Stimulated activated memory B cell treated with anti-CD40 and anti-IgM and Interleukin-4, amounts not matched to agents 10 μg/mL and 1 μg/mL and 100 μg/mL, for 72 hours (primary cell): ENCODE measurements around the gene ZNF277.
"Not testable (repeated sequence)": the region's sequence is repeated elsewhere in the genome, so short reads cannot be mapped to it uniquely, and the experiment has no call there.

Experiments used
- ATAC-seq: fragments of 150-1000 bp; cut with Tn5 transposase; 2 replicates; pipeline ENCODE4 v1.10.0; 2021
- H3K27ac Mint-ChIP-seq: one replicate; pipeline ENCODE4 v1.8.0; 2022; ENCODE audit warnings: mild to moderate bottlenecking, mixed read lengths
- H3K27me3 Mint-ChIP-seq: one replicate; pipeline ENCODE4 v1.8.0; 2022; ENCODE audit warnings: mixed read lengths
- H3K36me3 Mint-ChIP-seq: one replicate; pipeline ENCODE4 v1.8.0; 2022; ENCODE audit warnings: mixed read lengths
- H3K4me1 Mint-ChIP-seq: one replicate; pipeline ENCODE4 v1.8.0; 2022; ENCODE audit warnings: mixed read lengths
- H3K4me3 Mint-ChIP-seq: one replicate; pipeline ENCODE4 v1.8.0; 2022; ENCODE audit warnings: mild to moderate bottlenecking, moderate library complexity, mixed read lengths
- H3K9me3 Mint-ChIP-seq: one replicate; pipeline ENCODE4 v1.8.0; 2022; ENCODE audit warnings: mixed read lengths

The ZNF277 gene

GRCh38 chr7:112249967-112250366, 43.5 kb downstream of the ZNF277 start:
- H3K4me1 Mint-ChIP-seq: peaks cover 20% of the 10 kb centered on the region
- not testable (repeated sequence) for H3K4me3 Mint-ChIP-seq, ATAC-seq, H3K27me3 Mint-ChIP-seq, H3K9me3 Mint-ChIP-seq, H3K27ac Mint-ChIP-seq
- peaks cover 37% of the 10 kb centered on the region for H3K36me3 Mint-ChIP-seq

DNA sequence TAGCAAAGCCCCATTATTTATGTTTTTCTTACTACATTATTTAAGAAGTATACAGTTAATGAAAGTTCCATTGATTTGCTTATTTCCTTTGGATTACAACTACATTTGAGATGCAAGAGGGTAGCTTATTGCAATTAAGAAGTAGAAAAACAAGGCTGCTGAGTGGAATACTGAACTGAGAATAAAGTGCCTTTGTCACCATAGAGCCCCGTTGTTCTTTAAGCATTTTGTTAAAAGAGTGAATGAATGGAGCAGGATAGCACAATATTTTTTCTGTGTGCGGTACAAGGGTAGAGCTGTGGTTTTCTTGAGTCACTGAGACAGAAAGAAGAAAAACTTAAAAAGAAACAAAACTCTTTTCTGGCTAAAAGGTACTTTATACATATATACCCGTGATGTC, 45.6 kb downstream of the ZNF277 start:
- Mint-ChIP-seq H3K9me3 (peaks cover 3% of the 10 kb centered on the region), H3K27ac (no peak overlapping the region), H3K4me1 (peaks cover 20% of the 10 kb centered on the region)

DNA sequence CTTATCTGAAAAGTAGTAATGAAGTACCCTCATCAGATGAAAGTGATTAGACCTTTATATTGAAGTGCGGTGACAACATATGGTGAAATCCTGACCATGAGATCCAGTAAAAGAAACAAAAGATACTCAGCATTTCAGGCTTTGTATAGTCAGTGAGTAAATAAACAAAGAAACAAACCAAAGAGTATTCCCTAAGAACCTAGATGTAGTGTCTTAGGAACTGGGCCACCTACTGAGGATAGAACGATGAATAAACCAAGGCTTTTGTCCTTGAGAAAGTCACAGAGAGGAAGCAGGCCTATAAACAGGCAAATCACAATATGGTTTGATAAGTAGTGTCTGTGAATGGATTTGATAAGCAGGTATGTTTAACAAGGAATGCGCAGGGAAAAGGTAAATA, 46.2 kb downstream of the ZNF277 start:
- no peaks in the 10 kb centered on the region for H3K27me3 Mint-ChIP-seq
- no peak for ATAC-seq
- H3K4me1 Mint-ChIP-seq: peaks cover 20% of the 10 kb centered on the region
- no peak overlapping the region for H3K4me3 Mint-ChIP-seq
- no peak overlapping the region for H3K27ac Mint-ChIP-seq
- peaks cover 15% of the 10 kb centered on the region for H3K36me3 Mint-ChIP-seq
- peaks cover 3% of the 10 kb centered on the region for H3K9me3 Mint-ChIP-seq

More for the DNA sequence above, 45.6 kb downstream of the ZNF277 start:
- ATAC-seq: no peak
- no peak overlapping the region for H3K4me3 Mint-ChIP-seq
- peaks cover 21% of the 10 kb centered on the region for H3K36me3 Mint-ChIP-seq
- H3K27me3 Mint-ChIP-seq: no peaks in the 10 kb centered on the region

DNA sequence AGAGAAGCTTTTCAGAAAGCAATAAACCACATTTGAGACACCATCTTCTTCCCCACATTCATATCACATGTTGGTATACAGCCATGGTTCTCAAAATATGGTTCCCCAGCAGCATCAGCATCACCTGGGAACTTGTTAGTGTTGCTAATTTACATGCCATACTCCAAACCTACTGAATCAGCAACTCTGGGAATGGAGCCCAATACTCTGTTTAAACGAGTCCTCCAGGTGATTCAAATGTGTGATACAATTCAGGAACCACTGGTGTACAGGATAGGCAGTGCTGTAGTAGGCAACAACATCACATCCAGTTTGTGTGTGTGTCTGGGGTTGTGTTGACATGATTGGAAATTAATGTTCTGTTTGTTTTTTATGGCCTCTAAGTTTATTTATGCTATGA, 47.7 kb downstream of the ZNF277 start:
- no peaks in the 10 kb centered on the region for H3K27me3 Mint-ChIP-seq
- H3K27ac Mint-ChIP-seq: no peak overlapping the region
- no peak for ATAC-seq
- H3K36me3 Mint-ChIP-seq: peaks cover 9% of the 10 kb centered on the region
- peaks cover 3% of the 10 kb centered on the region for H3K9me3 Mint-ChIP-seq
- H3K4me1 Mint-ChIP-seq: peaks cover 20% of the 10 kb centered on the region
- no peak overlapping the region for H3K4me3 Mint-ChIP-seq

- Mint-ChIP-seq H3K4me3 (no peak overlapping the region), H3K36me3 (peaks cover 9% of the 10 kb centered on the region), H3K27ac (no peak overlapping the region), H3K4me1 (peaks cover 20% of the 10 kb centered on the region), H3K27me3 (no peaks in the 10 kb centered on the region), H3K9me3 (no peaks in the 10 kb centered on the region)
- ATAC-seq: no peak
Measured at GRCh38 chr7:112254709-112255387, 48.4 kb downstream of the ZNF277 start.

DNA sequence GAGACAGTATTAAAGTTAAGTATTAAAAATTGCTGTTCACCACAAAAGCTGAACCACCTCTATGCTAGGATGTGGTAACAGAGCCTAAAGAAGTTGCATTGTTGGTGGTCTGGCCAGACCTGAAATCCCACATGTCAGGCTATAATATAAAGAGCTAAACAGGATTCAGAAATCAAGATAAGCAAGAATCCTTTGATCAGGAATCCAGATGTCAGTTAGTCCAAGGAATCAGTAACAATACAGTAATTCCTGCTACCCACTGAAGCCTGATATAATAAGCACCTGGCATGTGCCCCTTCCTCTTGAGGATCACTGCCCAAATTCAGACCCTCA, 48.9 kb downstream of the ZNF277 start:
- Mint-ChIP-seq H3K4me3 (no peak overlapping the region), H3K9me3 (no peaks in the 10 kb centered on the region), H3K27me3 (no peaks in the 10 kb centered on the region), H3K27ac (no peak overlapping the region), H3K36me3 (peaks cover 8% of the 10 kb centered on the region), H3K4me1 (peaks cover 20% of the 10 kb centered on the region)
- ATAC-seq: no peak

DNA sequence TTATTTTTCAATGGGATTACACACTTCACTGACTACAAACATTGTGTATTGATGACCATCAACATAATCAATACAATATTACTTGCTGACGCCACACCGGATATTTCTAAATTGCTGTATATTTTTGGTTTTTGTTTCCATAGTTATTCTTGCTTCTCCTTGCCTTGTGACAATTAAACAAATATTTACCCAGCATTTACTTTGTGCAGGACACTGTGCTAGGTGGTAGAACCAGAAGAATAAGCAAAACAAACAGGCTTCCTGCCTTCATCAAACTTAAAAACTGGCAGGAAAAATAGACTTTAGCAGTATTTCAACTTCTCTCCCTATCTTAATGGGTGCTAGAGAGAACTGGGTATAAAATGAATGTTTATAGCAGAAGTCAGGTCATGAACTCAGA, 50.6 kb downstream of the ZNF277 start:
- H3K27ac Mint-ChIP-seq: no peak overlapping the region
- no peaks in the 10 kb centered on the region for H3K36me3 Mint-ChIP-seq
- H3K4me1 Mint-ChIP-seq: peaks cover 22% of the 10 kb centered on the region
- no peaks in the 10 kb centered on the region for H3K27me3 Mint-ChIP-seq
- no peak for ATAC-seq
- no peaks in the 10 kb centered on the region for H3K9me3 Mint-ChIP-seq
- no peak overlapping the region for H3K4me3 Mint-ChIP-seq

- Mint-ChIP-seq H3K27ac (no peak overlapping the region), H3K27me3 (no peaks in the 10 kb centered on the region), H3K9me3 (no peaks in the 10 kb centered on the region), H3K4me1 (peaks cover 24% of the 10 kb centered on the region), H3K36me3 (no peaks in the 10 kb centered on the region), H3K4me3 (no peak overlapping the region)
- no peak for ATAC-seq
Measured at GRCh38 chr7:112260911-112261310, 54.4 kb downstream of the ZNF277 start.

DNA sequence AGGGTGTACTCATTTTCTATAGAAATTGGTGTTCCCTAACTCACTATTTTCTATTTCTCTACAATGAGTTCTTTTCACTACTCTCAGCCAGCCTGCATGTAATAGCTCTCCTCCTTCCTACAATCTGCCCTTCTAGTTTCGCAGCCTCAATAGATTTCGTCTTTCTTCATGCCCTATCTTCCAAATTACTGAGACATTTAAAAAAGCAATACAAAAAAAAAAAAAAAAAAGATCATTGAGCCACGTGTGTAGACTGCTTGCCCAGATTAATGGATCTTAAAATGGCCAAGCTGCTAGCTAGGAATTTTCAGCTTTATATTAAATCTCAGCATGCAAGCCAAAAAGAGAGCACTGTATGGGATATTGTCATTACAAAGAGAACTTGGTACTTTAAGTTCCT, 55.5 kb downstream of the ZNF277 start:
- Mint-ChIP-seq H3K4me3 (no peak overlapping the region), H3K27me3 (no peaks in the 10 kb centered on the region), H3K9me3 (no peaks in the 10 kb centered on the region), H3K4me1 (peaks cover 25% of the 10 kb centered on the region), H3K36me3 (no peaks in the 10 kb centered on the region), H3K27ac (no peak overlapping the region)
- ATAC-seq: no peak

- Mint-ChIP-seq H3K36me3 (peaks cover 5% of the 10 kb centered on the region), H3K4me3 (no peak overlapping the region), H3K27ac (no peak overlapping the region), H3K27me3 (no peaks in the 10 kb centered on the region), H3K9me3 (no peaks in the 10 kb centered on the region), H3K4me1 (peaks cover 30% of the 10 kb centered on the region)
- ATAC-seq: no peak
Measured at GRCh38 chr7:112262855-112263487, 56.5 kb downstream of the ZNF277 start.

DNA sequence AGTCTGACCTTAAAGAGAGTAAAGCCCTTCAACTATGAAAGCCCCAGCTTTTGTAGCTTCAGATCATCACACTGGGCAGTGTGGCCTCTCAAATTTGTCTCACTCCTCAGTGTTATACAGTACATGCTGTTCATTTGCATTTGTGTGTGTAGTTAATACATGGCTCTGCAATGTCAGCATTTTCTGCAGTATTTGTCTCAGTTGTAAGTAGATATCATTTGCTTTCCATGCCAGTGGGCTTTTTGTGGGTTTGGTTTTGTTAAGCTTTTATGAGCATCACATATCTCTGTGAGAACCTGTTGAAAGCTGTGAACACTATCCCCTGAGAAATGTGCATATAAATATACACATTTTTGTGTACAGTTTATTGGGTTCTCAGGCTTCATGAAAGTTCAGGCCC, 57.0 kb downstream of the ZNF277 start:
- no peak for ATAC-seq
- peaks cover 30% of the 10 kb centered on the region for H3K4me1 Mint-ChIP-seq
- no peaks in the 10 kb centered on the region for H3K27me3 Mint-ChIP-seq
- H3K9me3 Mint-ChIP-seq: no peaks in the 10 kb centered on the region
- peaks cover 9% of the 10 kb centered on the region for H3K36me3 Mint-ChIP-seq
- H3K27ac Mint-ChIP-seq: no peak overlapping the region
- no peak overlapping the region for H3K4me3 Mint-ChIP-seq

GRCh38 chr7:112266141-112266540, 59.6 kb downstream of the ZNF277 start:
- no peak for ATAC-seq
- Mint-ChIP-seq H3K36me3 (peaks cover 13% of the 10 kb centered on the region), H3K27me3 (no peaks in the 10 kb centered on the region), H3K4me1 (peaks cover 30% of the 10 kb centered on the region), H3K9me3 (no peaks in the 10 kb centered on the region), H3K4me3 (no peak overlapping the region), H3K27ac (no peak overlapping the region)

DNA sequence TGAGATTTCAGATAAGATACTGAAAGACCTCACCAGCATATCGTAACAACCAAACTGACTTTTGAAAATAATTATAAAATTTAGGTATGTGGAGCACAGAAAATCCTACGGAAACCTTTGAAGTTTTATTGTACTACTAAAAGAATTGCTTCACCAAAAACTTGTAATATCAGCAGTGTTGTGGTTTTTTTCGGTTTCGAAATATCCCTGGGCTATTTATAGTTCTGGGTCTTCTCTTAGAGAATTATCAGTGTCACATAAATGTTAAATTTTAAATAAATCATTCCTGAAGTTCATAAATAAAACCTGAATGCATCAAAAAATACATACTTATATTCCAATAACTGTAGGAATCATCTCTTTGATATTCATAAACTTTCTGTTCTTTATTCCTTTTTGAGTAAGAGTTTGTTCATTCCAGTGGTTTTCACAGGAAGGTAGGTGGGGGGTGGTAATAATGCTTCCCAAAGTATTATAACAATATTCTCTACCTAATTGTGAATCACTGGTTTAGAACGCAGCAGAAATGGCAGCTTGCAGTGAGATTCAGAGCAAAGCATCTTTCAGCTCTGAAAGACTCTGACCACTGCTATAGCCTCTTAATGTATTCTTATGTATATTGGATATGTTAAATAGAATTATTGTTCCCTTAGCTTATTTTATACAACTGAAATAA, 60.2 kb downstream of the ZNF277 start:
- H3K27me3 Mint-ChIP-seq: no peaks in the 10 kb centered on the region
- no peak overlapping the region for H3K4me3 Mint-ChIP-seq
- peaks cover 24% of the 10 kb centered on the region for H3K4me1 Mint-ChIP-seq
- no peak overlapping the region for H3K27ac Mint-ChIP-seq
- no peaks in the 10 kb centered on the region for H3K9me3 Mint-ChIP-seq
- no peak for ATAC-seq
- peaks cover 13% of the 10 kb centered on the region for H3K36me3 Mint-ChIP-seq

DNA sequence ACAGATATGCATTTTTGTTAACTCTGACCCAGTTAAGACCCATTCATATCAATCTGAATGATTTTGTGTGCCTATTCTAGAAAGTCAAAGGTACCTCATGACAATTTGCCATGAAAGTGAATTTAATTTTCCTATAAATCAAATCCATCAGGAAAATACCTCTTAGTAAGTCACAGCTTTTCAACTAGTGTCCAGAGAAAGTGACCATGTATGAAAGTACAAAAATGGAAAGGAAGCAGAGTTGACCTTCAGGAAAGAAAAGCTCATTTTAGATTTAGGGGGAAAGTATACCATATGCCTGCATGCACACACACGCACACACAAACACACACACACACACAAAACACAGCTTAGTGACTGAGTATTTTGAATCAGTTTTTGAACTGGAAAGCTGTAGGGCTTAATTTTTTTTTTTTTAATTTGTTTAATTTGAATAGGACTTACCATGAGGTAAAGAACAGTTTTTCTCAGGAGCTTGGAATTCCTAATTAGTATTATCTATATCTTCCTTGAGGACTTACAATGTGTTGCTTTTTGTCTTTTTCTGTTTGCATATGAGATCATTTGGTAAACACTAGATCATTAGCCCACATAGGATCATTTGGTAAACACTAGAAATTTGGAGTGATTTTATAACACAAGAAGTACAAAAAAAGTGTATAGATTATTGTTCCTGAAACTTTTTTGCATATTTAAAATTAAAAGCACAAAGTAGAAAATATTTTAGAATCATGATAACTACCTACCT, 61.6 kb downstream of the ZNF277 start:
- H3K36me3 Mint-ChIP-seq: peaks cover 16% of the 10 kb centered on the region
- no peaks in the 10 kb centered on the region for H3K27me3 Mint-ChIP-seq
- H3K27ac Mint-ChIP-seq: no peak overlapping the region
- H3K4me1 Mint-ChIP-seq: peaks cover 31% of the 10 kb centered on the region
- no peak overlapping the region for H3K4me3 Mint-ChIP-seq
- peaks cover 3% of the 10 kb centered on the region for H3K9me3 Mint-ChIP-seq
- no peak for ATAC-seq

DNA sequence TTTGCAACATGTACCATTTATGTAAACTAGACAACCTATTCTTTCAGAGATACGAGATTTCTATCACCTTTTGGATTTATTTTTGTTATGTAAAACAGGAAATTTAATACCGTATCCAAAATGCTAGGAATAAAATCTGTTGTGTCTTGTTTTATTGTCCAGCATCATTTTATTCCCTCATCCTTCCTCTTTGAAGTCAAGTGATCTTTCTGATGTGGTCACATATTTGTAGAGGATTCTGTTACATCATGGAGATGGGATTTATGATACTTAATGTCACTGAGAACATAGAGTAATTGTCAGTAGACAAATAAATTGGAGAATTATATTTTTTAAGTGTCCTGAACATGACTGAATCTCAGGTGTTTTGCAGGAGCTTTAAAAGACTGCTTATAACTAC, 64.7 kb downstream of the ZNF277 start:
- peaks cover 20% of the 10 kb centered on the region for H3K36me3 Mint-ChIP-seq
- no peak overlapping the region for H3K4me3 Mint-ChIP-seq
- peaks cover 5% of the 10 kb centered on the region for H3K9me3 Mint-ChIP-seq
- no peaks in the 10 kb centered on the region for H3K27me3 Mint-ChIP-seq
- H3K4me1 Mint-ChIP-seq: peaks cover 23% of the 10 kb centered on the region
- no peak overlapping the region for H3K27ac Mint-ChIP-seq
- ATAC-seq: no peak
